ENCODE data around the gene NRG2. TPM values are rescaled to one million over a fixed set of nuclear protein-coding genes. Genes with fewer than 3 reads are reported as not detected.

Gene NRG2
- total and polyA plus RNA-seq, 2 experiments from 2014 or later, result 13.5 to 20.7 TPM

- H3K27me3 ChIP-seq, result no peaks in the 10 kb centered on the region
- TF ChIP-seq CTCF (IDR thresholded peaks at IDR 0.05; ENCODE audit: low read depth, low read length), result no peak
- no peak overlapping the region for H3K4me3 ChIP-seq
- no peaks in the 10 kb centered on the region for H3K36me3 ChIP-seq
- DNase-seq (ENCODE audit: low read depth in 1 of 2, low spot score in 1 of 2), result no peak
- peaks cover 35% of the 10 kb centered on the region for H3K4me1 ChIP-seq (ENCODE audit: low read depth)
- no peak overlapping the region for H3K27ac ChIP-seq
- H3K9me3 ChIP-seq (ENCODE audit: low read depth), result no peaks in the 10 kb centered on the region
These were observed 91.1 kb downstream of the NRG2 start for GRCh38 chr5:139951983-139952382.

GRCh38 chr5:139951296-139951924 is 91.7 kb downstream of the NRG2 start:
- Histone ChIP-seq H3K4me1 (ENCODE audit: low read depth) (peaks cover 35% of the 10 kb centered on the region), H3K4me3 (no peak overlapping the region), H3K9me3 (ENCODE audit: low read depth) (no peaks in the 10 kb centered on the region), H3K27ac (no peak overlapping the region), H3K27me3 (no peaks in the 10 kb centered on the region), H3K36me3 (no peaks in the 10 kb centered on the region)
- DNase-seq (ENCODE audit: low read depth in 1 of 2, low spot score in 1 of 2), result no peak
- TF ChIP-seq CTCF (IDR thresholded peaks at IDR 0.05; ENCODE audit: low read depth, low read length), result no peak

- Histone ChIP-seq H3K4me1 (ENCODE audit: low read depth) (peaks cover 29% of the 10 kb centered on the region), H3K27me3 (no peaks in the 10 kb centered on the region), H3K27ac (no peak overlapping the region), H3K4me3 (no peak overlapping the region), H3K36me3 (no peaks in the 10 kb centered on the region), H3K9me3 (ENCODE audit: low read depth) (no peaks in the 10 kb centered on the region)
- no peak for TF ChIP-seq CTCF (IDR thresholded peaks at IDR 0.05; ENCODE audit: low read depth, low read length)
- DNase-seq (ENCODE audit: low read depth in 1 of 2, low spot score in 1 of 2), result no peak
These were observed 92.7 kb downstream of the NRG2 start for GRCh38 chr5:139950436-139950835.

- H3K9me3 ChIP-seq (ENCODE audit: low read depth), result no peaks in the 10 kb centered on the region
- no peaks in the 10 kb centered on the region for H3K27me3 ChIP-seq
- TF ChIP-seq CTCF (IDR thresholded peaks at IDR 0.05; ENCODE audit: low read depth, low read length), result no peak
- H3K27ac ChIP-seq, result no peak overlapping the region
- DNase-seq (ENCODE audit: low read depth in 1 of 2, low spot score in 1 of 2), result no peak
- H3K4me3 ChIP-seq, result no peak overlapping the region
- H3K36me3 ChIP-seq, result no peaks in the 10 kb centered on the region
- H3K4me1 ChIP-seq (ENCODE audit: low read depth), result peaks cover 21% of the 10 kb centered on the region
These were observed 93.4 kb downstream of the NRG2 start for GRCh38 chr5:139949710-139950109.

- no peak for DNase-seq (ENCODE audit: low read depth in 1 of 2, low spot score in 1 of 2)
- H3K36me3 ChIP-seq, result no peaks in the 10 kb centered on the region
- TF ChIP-seq CTCF (IDR thresholded peaks at IDR 0.05; ENCODE audit: low read depth, low read length), result no peak
- H3K4me3 ChIP-seq, result no peak overlapping the region
- peaks cover 2% of the 10 kb centered on the region for H3K4me1 ChIP-seq (ENCODE audit: low read depth)
- no peak overlapping the region for H3K27ac ChIP-seq
- no peaks in the 10 kb centered on the region for H3K9me3 ChIP-seq (ENCODE audit: low read depth)
- H3K27me3 ChIP-seq, result no peaks in the 10 kb centered on the region
These were observed 95.4 kb downstream of the NRG2 start for GRCh38 chr5:139947727-139948126.

Measured in cardiac muscle cell (in vitro differentiated cells and primary cell).